Heart right ventricle (tissue), 16 donors: ENCODE data around the gene SLC8B1. TPM values are rescaled to one million over a fixed set of nuclear protein-coding genes. Genes with fewer than 3 reads are reported as not detected.

Experiments
- ATAC-seq, 8 donors: fragments of 200-7000 bp; cut with Tn5 transposase; one replicate each; pipeline ENCODE4 v1.9.1; 2020; ENCODE audit warnings: mild to moderate bottlenecking in 8 of 8, moderate library complexity in 8 of 8, moderate number of reproducible peaks in 1 of 8
- DNase-seq, 2 donors: peaks; one replicate each; pipeline ENCODE4 v3.0.0-alpha.2; 2020
- H3K27ac ChIP-seq, 10 donors: fragments of 200-600 bp; sonication (generic) in 2 of 10; one replicate each; pipeline versions ENCODE4 v1.5.0 to v1.8.0; 2020 to 2022; ENCODE audit warnings: mild to moderate bottlenecking in 3 of 10
- H3K27me3 ChIP-seq, 7 donors: fragments of 200-600 bp; one replicate each; pipeline ENCODE4 v1.8.0; 2021 to 2022; ENCODE audit warnings: mild to moderate bottlenecking in 2 of 7
- H3K36me3 ChIP-seq, 9 donors: fragments of 200-600 bp; sonication (generic) in 1 of 9; one replicate each; pipeline versions ENCODE4 v1.5.0 to v1.8.0; 2020 to 2022; ENCODE audit warnings: mild to moderate bottlenecking in 2 of 9
- H3K4me1 ChIP-seq, 9 donors: fragments of 200-600 bp; sonication (generic) in 1 of 9; one replicate each; pipeline versions ENCODE4 v1.5.0 to v1.8.0; 2020 to 2022; ENCODE audit warnings: mild to moderate bottlenecking in 4 of 9
- H3K4me3 ChIP-seq, 10 donors: fragments of 200-600 bp; sonication (generic) in 2 of 10; one replicate each; pipeline versions ENCODE4 v1.5.0 to v1.8.0; 2020 to 2022; ENCODE audit warnings: mild to moderate bottlenecking in 7 of 10, moderate library complexity in 2 of 10
- H3K9me3 ChIP-seq, 11 donors: fragments of 200-600 bp in 10 of 11; sonication (generic) in 2 of 11; one replicate each; pipeline versions ENCODE4 v1.5.0 to v1.8.0; 2013 to 2022; ENCODE audit warnings: mild to moderate bottlenecking in 2 of 11, control low read depth in 1 of 11, moderate library complexity in 1 of 11
- CTCF ChIP-seq, 9 donors: fragments of 200-600 bp; sonication (generic) in 2 of 9; IDR thresholded peaks; one replicate each; pipeline versions ENCODE4 v1.5.0 to v1.8.0; 2021 to 2022; ENCODE audit warnings: antibody characterized with exemption in 9 of 9, mild to moderate bottlenecking in 5 of 9, moderate library complexity in 1 of 9
- WGBS, 2 donors: extraction: QIAGEN DNeasy Blood & Tissue Kit; methylation state at CpG; one replicate each; pipeline ENCODE4 v1.1.7; 2013; ENCODE audit warnings: inconsistent platforms in 1 of 2; 5-methylcytosine and 5-hydroxymethylcytosine counted together
- intact Hi-C, 10 donors: fragments of 100-400 bp; cut with DNase I; formaldehyde crosslinking; loops; one replicate each; pipeline versions ENCODE4 v1.11.1 to v1.14.2; 2022
- polyA plus RNA-seq, 2 donors: library from polyadenylated mRNA; stranded (reverse); fragments of 200-250 nt; gene quantifications; one replicate each; pipeline ENCODE4 v1.2.3, GENCODE V29; 2013
- total RNA-seq, 10 donors: library from RNA; stranded (reverse); fragmentation: NEBNext Ultra II Directional in 3 of 10; extraction: Animal tissue kit (Norgen Biotek cat#: 25700) in 3 of 10; gene quantifications; one replicate each; pipeline versions ENCODE4 v1.2.1 to v1.2.4, GENCODE V29; 2021 to 2023
- donor health status: Arrhythmogenic right ventricular cardiomyopathy.
- donor health status: ischemic (EF 13 %, LVEDD 7.1; RV severe dilation, severe dysfunction).
- donor health status: healthy with polysubstance abuse.
- donor health status: DM: no; HTN: yes; CAD: no.
- donor health status: DM: no; HTN: no; CAD: no.
- donor health status: ischemic (EF 25% LVEDD 6.9; RV normal size, moderate dysfunction).
- donor health status: ischemic (EF 25% LVEDD 5.7; RV mildly dilated, moderate dysfunction).
- donor health status: healthy.
- donor health status: DM: yes; HTN: yes; CAD: no.
- donor health status: Ischemic cardiomyopathy.
- donor health status: ischemic (EF 35%, LVEDD 5.7; RV mildly dilated, moderate dysfunction).
- donor health status: nonischemic (EF 11% LVEDD 7.7; RV severe dilation, severe dysfunction).
- donor health status: DM: yes; HTN: yes; CAD: no.
- donor health status: PGD.
- donor health status: ischemic (EF 29% LVEDD 5.4; RV normal size, mild dysfunction).
- donor health status: nonischemic (EF 23%, LVEDD 6.1; RV moderate dilation, normal function).

SLC8B1 gene
- total and polyA plus RNA-seq, 12 donors: 7.2 to 16.9 (median 11.9) TPM

GRCh38 chr12:113366827-113367226 is 31.9 kb upstream of the SLC8B1 start:
- intact Hi-C loops: loop anchor here in 1 of 10 donors (5.0 kb wide), 1 partner anchor 55 kb away; no protein-coding TSS in a partner anchor
- peak in 1 of 2 donors; percentile 23 for DNase-seq

GRCh38 chr12:113365639-113366395 is 30.9 kb upstream of the SLC8B1 start:
- no peaks in the 10 kb centered on the region for H3K27me3 ChIP-seq
- H3K36me3 ChIP-seq: peaks cover 0 to 29% (median 4%) of the 10 kb centered on the region in 9 donors
- no peaks in the 10 kb centered on the region for H3K9me3 ChIP-seq
- peaks cover 0 to 33% (median 14%) of the 10 kb centered on the region in 9 donors for H3K4me1 ChIP-seq
- 69 to 70% methylated on average over 7 of the region's 7 CpGs for WGBS, 2 donors
- TF ChIP-seq CTCF (IDR thresholded peaks at IDR 0.05): no peak
- peak overlapping the region in 6 of 10 donors; percentile 21 to 70 (median 61) for H3K27ac ChIP-seq
- H3K4me3 ChIP-seq: no peak overlapping the region
- ATAC-seq (peak in 3 of 8 donors; percentile 43 to 65 (median 43)), DNase-seq (no peak)
- intact Hi-C loops: loop anchor here in 1 of 10 donors (5.0 kb wide), 1 partner anchor 54 kb away; no protein-coding TSS in a partner anchor

More at GRCh38 chr12:113366827-113367226, 31.9 kb upstream of the SLC8B1 start:
- peaks cover 0 to 33% (median 10%) of the 10 kb centered on the region in 9 donors for H3K4me1 ChIP-seq
- H3K27me3 ChIP-seq: no peaks in the 10 kb centered on the region
- TF ChIP-seq CTCF (IDR thresholded peaks at IDR 0.05): no peak
- H3K4me3 ChIP-seq: no peak overlapping the region
- peak; percentile 43 to 91 (median 84) for ATAC-seq
- 48 to 60% methylated on average over 4 of the region's 4 CpGs for WGBS, 2 donors
- H3K27ac ChIP-seq: peak overlapping the region in 6 of 10 donors; percentile 43 to 70 (median 61)
- peaks cover 0 to 36% (median 4%) of the 10 kb centered on the region in 9 donors for H3K36me3 ChIP-seq
- no peaks in the 10 kb centered on the region for H3K9me3 ChIP-seq

- H3K27me3 ChIP-seq: no peaks in the 10 kb centered on the region
- no peak overlapping the region for H3K4me3 ChIP-seq
- WGBS, 2 donors: 93 to 97% methylated on average over 5 of the region's 5 CpGs
- H3K9me3 ChIP-seq: no peaks in the 10 kb centered on the region
- no peak overlapping the region for H3K27ac ChIP-seq
- ATAC-seq (no peak), DNase-seq (no peak)
- peaks cover 0 to 24% (median under 1%) of the 10 kb centered on the region in 9 donors for H3K36me3 ChIP-seq
- peaks cover 3 to 37% (median 23%) of the 10 kb centered on the region in 9 donors for H3K4me1 ChIP-seq
- no peak for TF ChIP-seq CTCF (IDR thresholded peaks at IDR 0.05)
- intact Hi-C loops: loop anchor here in 1 of 10 donors (5.0 kb wide), 1 partner anchor 52 kb away; no protein-coding TSS in a partner anchor
Observed at GRCh38 chr12:113364698-113365097, 29.8 kb upstream of the SLC8B1 start.

- no peaks in the 10 kb centered on the region for H3K9me3 ChIP-seq
- no peak for TF ChIP-seq CTCF (IDR thresholded peaks at IDR 0.05)
- ATAC-seq (no peak), DNase-seq (no peak)
- peaks cover 7 to 39% (median 23%) of the 10 kb centered on the region in 9 donors for H3K4me1 ChIP-seq
- H3K36me3 ChIP-seq: peaks cover 0 to 19% (median 0%) of the 10 kb centered on the region in 9 donors
- H3K27me3 ChIP-seq: no peaks in the 10 kb centered on the region
- WGBS, 2 donors: 73 to 82% methylated on average over 12 of the region's 12 CpGs
- H3K4me3 ChIP-seq: no peak overlapping the region
- intact Hi-C loops: no loop called here
- H3K27ac ChIP-seq: peak overlapping the region in 2 of 10 donors; percentile 26 to 30
Observed at GRCh38 chr12:113361574-113362370, 26.9 kb upstream of the SLC8B1 start.
